Measurements from ENCODE around the gene NBEAL2.

NBEAL2 gene

DNA sequence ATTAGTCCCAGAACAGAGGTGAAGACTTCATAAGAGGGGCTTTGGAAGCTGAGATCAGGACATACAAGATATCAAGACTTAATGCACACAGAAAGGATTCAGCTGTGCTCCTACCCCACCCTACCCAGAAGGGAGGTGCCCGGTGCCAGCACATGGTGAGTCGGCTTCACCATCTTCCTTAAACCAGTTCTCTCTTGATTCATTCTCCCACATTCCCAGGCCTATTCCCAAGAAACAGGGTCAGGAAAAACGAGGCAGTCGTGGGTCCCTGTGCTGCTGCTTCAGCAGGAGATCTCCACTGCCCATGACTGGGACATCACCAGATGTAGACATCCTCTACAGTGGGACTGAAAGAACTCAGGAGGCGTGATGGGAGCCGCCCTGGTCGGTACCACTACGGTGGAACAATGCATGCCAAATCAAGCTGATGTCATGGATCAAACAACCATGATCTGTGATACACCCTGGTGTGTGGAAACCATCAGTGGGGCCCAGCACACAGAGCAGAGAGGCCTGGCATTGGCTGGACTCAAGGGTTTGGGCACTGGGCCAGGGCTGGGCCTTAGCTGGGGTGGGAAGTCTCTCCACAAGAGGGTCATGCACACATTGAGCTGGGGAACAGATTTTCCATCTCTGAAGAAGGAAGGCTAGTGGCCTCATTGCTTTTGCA lies 44.8 kb upstream of the NBEAL2 start:
- Histone ChIP-seq H3K4me3 (ENCODE audit: insufficient read depth, low read depth, low read length, poor library complexity, severe bottlenecking) (no peak overlapping the region), H3K36me3 (ENCODE audit: control insufficient read depth, insufficient read depth, low read length) (peaks cover 28% of the 10 kb centered on the region), H3K27ac (ENCODE audit: insufficient read depth, low read length, poor library complexity, severe bottlenecking) (no peak overlapping the region), H3K27me3 (replicated peaks; ENCODE audit: control insufficient read depth, insufficient read depth, low read length, poor library complexity, severe bottlenecking) (no peaks in the 10 kb centered on the region), H3K4me1 (ENCODE audit: control insufficient read depth, insufficient read depth, low read length, poor library complexity, severe bottlenecking) (peaks cover 29% of the 10 kb centered on the region), H3K9me3 (ENCODE audit: control insufficient read depth, low read length) (no peaks in the 10 kb centered on the region)
- no peak for DNase-seq

GRCh38 chr3:46935168-46935858 lies 44.2 kb upstream of the NBEAL2 start:
- DNase-seq, result no peak
- H3K27ac ChIP-seq (ENCODE audit: insufficient read depth, low read length, poor library complexity, severe bottlenecking), result no peak overlapping the region
- peaks cover 33% of the 10 kb centered on the region for H3K36me3 ChIP-seq (ENCODE audit: control insufficient read depth, insufficient read depth, low read length)

DNA sequence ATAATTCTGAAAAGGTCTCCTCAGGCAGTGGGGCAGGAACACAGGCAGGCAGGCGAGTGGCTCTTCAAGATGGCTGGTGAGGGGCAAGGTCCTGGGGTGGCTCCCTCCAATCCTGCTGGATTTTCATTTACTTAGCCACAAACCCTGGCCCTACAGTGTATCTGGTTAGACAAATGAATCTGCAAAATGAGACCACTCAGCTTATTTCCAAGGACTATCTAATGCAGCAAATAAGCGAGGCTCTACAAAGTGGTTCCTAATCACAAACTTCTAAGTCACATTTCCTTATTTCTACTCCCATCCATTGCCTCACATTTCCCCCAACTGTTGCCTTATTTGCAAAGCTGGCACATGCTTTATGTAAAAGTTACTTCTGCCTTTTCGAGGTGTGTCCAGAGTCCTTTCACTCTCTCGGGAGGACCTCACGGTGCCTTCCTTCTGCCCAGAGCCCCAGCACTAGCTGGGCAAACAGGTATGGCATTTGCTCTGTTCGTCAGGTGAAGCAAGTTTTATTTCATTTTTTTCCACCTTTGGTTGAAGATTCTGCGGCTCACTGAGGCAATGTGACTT lies 43.4 kb upstream of the NBEAL2 start:
- peaks cover 39% of the 10 kb centered on the region for H3K36me3 ChIP-seq (ENCODE audit: control insufficient read depth, insufficient read depth, low read length)
- no peak overlapping the region for H3K27ac ChIP-seq (ENCODE audit: insufficient read depth, low read length, poor library complexity, severe bottlenecking)
- no peak overlapping the region for H3K4me3 ChIP-seq (ENCODE audit: insufficient read depth, low read depth, low read length, poor library complexity, severe bottlenecking)
- peaks cover 25% of the 10 kb centered on the region for H3K4me1 ChIP-seq (ENCODE audit: control insufficient read depth, insufficient read depth, low read length, poor library complexity, severe bottlenecking)
- no peak for DNase-seq
- no peaks in the 10 kb centered on the region for H3K9me3 ChIP-seq (ENCODE audit: control insufficient read depth, low read length)
- H3K27me3 ChIP-seq (replicated peaks; ENCODE audit: control insufficient read depth, insufficient read depth, low read length, poor library complexity, severe bottlenecking), result no peaks in the 10 kb centered on the region

More at GRCh38 chr3:46935168-46935858, 44.2 kb upstream of the NBEAL2 start:
- Histone ChIP-seq H3K27me3 (replicated peaks; ENCODE audit: control insufficient read depth, insufficient read depth, low read length, poor library complexity, severe bottlenecking) (no peaks in the 10 kb centered on the region), H3K4me3 (ENCODE audit: insufficient read depth, low read depth, low read length, poor library complexity, severe bottlenecking) (no peak overlapping the region), H3K4me1 (ENCODE audit: control insufficient read depth, insufficient read depth, low read length, poor library complexity, severe bottlenecking) (peaks cover 29% of the 10 kb centered on the region), H3K9me3 (ENCODE audit: control insufficient read depth, low read length) (no peaks in the 10 kb centered on the region)

DNA sequence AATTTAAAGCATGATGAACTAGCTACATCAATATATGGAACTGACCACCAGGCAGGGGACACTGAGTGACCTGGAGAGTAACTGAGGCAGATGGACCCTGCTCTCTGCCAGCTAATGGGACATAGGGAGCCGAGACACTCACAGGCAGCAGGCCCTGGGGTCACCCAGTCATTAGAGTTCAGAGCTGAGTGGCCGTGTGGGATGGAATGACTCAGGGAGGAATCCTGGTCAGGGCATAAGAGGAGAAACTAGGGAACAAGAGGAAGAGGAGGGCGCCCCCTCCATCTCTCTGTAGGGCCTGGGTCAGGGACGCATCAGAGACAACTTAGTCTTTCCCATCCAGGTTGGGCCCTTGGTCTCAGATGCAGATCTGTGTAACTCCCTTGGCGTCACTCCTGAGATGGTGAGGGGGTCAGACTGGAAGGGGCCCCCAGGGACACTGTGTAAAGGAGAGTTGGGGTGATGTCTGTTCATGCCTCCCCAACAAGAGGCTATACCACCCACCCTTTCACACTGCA lies 42.7 kb upstream of the NBEAL2 start:
- peaks cover 18% of the 10 kb centered on the region for H3K4me1 ChIP-seq (ENCODE audit: control insufficient read depth, insufficient read depth, low read length, poor library complexity, severe bottlenecking)
- H3K36me3 ChIP-seq (ENCODE audit: control insufficient read depth, insufficient read depth, low read length), result peaks cover 41% of the 10 kb centered on the region
- DNase-seq, result no peak
- H3K4me3 ChIP-seq (ENCODE audit: insufficient read depth, low read depth, low read length, poor library complexity, severe bottlenecking), result no peak overlapping the region
- H3K27me3 ChIP-seq (replicated peaks; ENCODE audit: control insufficient read depth, insufficient read depth, low read length, poor library complexity, severe bottlenecking), result no peaks in the 10 kb centered on the region
- no peaks in the 10 kb centered on the region for H3K9me3 ChIP-seq (ENCODE audit: control insufficient read depth, low read length)
- H3K27ac ChIP-seq (ENCODE audit: insufficient read depth, low read length, poor library complexity, severe bottlenecking), result no peak overlapping the region

DNA sequence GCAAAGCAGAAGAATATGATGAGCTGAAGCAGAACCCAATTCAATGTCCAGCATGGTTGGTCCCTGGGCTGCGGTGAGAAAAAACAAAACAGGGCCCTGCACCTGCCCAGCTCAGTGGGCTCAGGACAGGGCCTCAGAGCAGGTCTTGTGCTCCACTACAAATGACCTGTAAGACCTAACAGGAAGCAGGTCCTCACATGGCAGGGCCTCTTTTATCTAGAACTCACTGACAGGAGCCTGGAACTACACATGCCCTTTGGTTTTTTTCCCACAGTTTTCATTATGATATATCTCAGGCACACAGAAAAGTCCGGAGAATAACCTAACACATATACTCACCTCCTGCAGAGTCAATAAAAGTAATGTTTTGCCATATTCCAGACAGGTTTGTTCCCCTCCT lies 41.3 kb upstream of the NBEAL2 start:
- H3K27me3 ChIP-seq (replicated peaks; ENCODE audit: control insufficient read depth, insufficient read depth, low read length, poor library complexity, severe bottlenecking), result no peaks in the 10 kb centered on the region
- H3K4me1 ChIP-seq (ENCODE audit: control insufficient read depth, insufficient read depth, low read length, poor library complexity, severe bottlenecking), result peaks cover 5% of the 10 kb centered on the region
- DNase-seq, result no peak
- no peak overlapping the region for H3K27ac ChIP-seq (ENCODE audit: insufficient read depth, low read length, poor library complexity, severe bottlenecking)
- no peaks in the 10 kb centered on the region for H3K9me3 ChIP-seq (ENCODE audit: control insufficient read depth, low read length)
- H3K36me3 ChIP-seq (ENCODE audit: control insufficient read depth, insufficient read depth, low read length), result peaks cover 47% of the 10 kb centered on the region
- no peak overlapping the region for H3K4me3 ChIP-seq (ENCODE audit: insufficient read depth, low read depth, low read length, poor library complexity, severe bottlenecking)

- Histone ChIP-seq H3K4me1 (ENCODE audit: control insufficient read depth, insufficient read depth, low read length, poor library complexity, severe bottlenecking) (peaks cover 9% of the 10 kb centered on the region), H3K36me3 (ENCODE audit: control insufficient read depth, insufficient read depth, low read length) (peaks cover 47% of the 10 kb centered on the region), H3K27ac (ENCODE audit: insufficient read depth, low read length, poor library complexity, severe bottlenecking) (no peak overlapping the region), H3K27me3 (replicated peaks; ENCODE audit: control insufficient read depth, insufficient read depth, low read length, poor library complexity, severe bottlenecking) (no peaks in the 10 kb centered on the region), H3K9me3 (ENCODE audit: control insufficient read depth, low read length) (no peaks in the 10 kb centered on the region), H3K4me3 (ENCODE audit: insufficient read depth, low read depth, low read length, poor library complexity, severe bottlenecking) (no peak overlapping the region)
- no peak for DNase-seq
Observed at GRCh38 chr3:46939578-46940445, 39.7 kb upstream of the NBEAL2 start.

DNA sequence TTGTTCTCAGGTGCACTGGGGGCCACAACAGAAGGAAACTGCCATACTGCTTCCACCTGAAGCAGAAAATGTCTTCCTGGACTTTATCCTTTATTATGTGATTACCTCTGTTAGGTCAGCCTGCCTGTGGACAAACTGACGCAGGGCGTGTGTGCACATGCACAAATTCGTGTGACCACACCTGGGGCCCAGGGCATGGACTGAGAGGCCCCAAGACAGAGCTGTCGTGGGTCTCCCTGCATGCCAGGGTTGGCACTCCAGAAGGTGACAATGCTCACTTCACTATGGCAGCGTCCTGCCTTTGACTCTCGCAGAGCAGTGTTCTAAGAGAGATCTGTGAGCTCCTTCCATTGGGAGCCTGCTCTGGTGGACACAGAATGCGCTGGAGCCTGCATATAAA lies 37.4 kb upstream of the NBEAL2 start:
- Histone ChIP-seq H3K36me3 (ENCODE audit: control insufficient read depth, insufficient read depth, low read length) (peaks cover 36% of the 10 kb centered on the region), H3K4me3 (ENCODE audit: insufficient read depth, low read depth, low read length, poor library complexity, severe bottlenecking) (no peak overlapping the region), H3K27ac (ENCODE audit: insufficient read depth, low read length, poor library complexity, severe bottlenecking) (no peak overlapping the region), H3K4me1 (ENCODE audit: control insufficient read depth, insufficient read depth, low read length, poor library complexity, severe bottlenecking) (peaks cover 28% of the 10 kb centered on the region), H3K9me3 (ENCODE audit: control insufficient read depth, low read length) (no peaks in the 10 kb centered on the region), H3K27me3 (replicated peaks; ENCODE audit: control insufficient read depth, insufficient read depth, low read length, poor library complexity, severe bottlenecking) (no peaks in the 10 kb centered on the region)
- no peak for DNase-seq

DNA sequence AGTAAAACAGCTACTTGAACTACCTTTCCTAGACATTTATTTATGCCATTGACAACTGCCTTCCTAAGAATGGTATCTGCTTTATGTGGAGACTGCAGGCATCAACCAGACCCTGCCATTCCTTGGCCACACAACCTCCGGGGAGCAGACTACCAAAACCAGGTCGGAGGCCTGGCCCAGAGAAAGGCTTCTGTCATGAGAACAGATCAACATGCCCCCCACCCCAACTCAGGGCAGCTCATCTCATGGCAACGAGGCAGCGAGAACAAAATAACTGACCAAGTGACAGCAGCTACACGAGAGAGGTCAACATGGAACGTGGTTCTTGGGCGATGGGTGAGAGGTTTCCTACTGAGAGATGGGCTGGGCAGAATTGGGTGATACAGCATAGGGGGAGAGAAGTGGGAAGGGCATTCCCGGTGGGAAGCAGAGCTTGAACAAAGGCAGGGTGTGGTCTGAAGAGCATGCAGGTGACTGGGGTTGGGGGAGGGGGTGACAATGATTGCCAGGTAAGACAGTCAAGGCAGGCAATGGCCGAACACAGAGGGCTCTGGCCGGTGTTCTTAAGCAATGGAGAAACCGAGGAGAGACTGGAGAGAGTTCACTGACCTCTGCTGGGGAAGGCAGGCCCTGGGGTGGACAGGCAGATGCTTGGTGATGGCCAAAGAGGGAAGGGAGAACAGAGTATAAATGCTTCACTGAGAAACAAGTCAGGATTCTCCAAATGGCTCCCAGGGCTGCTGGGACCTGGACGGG lies 36.8 kb upstream of the NBEAL2 start:
- Histone ChIP-seq H3K9me3 (ENCODE audit: control insufficient read depth, low read length) (no peaks in the 10 kb centered on the region), H3K27me3 (replicated peaks; ENCODE audit: control insufficient read depth, insufficient read depth, low read length, poor library complexity, severe bottlenecking) (no peaks in the 10 kb centered on the region), H3K4me3 (ENCODE audit: insufficient read depth, low read depth, low read length, poor library complexity, severe bottlenecking) (no peak overlapping the region), H3K27ac (ENCODE audit: insufficient read depth, low read length, poor library complexity, severe bottlenecking) (no peak overlapping the region), H3K36me3 (ENCODE audit: control insufficient read depth, insufficient read depth, low read length) (peaks cover 31% of the 10 kb centered on the region), H3K4me1 (ENCODE audit: control insufficient read depth, insufficient read depth, low read length, poor library complexity, severe bottlenecking) (peaks cover 34% of the 10 kb centered on the region)
- no peak for DNase-seq

Data from effector memory CD4-positive, alpha-beta T cell (primary cell).